GM19372 (cell line): ENCODE measurements around the gene CLDN16.

Experiments
- ATAC-seq: cut with Tn5 transposase; IDR thresholded peaks from one replicate; pipeline ENCODE4 v1.9.1; 2021; ENCODE audit warnings: mild to moderate bottlenecking, low read depth, moderate library complexity; ENCODE audit not compliant: unreplicated experiment

The CLDN16 gene, protein sequence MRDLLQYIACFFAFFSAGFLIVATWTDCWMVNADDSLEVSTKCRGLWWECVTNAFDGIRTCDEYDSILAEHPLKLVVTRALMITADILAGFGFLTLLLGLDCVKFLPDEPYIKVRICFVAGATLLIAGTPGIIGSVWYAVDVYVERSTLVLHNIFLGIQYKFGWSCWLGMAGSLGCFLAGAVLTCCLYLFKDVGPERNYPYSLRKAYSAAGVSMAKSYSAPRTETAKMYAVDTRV

DNA sequence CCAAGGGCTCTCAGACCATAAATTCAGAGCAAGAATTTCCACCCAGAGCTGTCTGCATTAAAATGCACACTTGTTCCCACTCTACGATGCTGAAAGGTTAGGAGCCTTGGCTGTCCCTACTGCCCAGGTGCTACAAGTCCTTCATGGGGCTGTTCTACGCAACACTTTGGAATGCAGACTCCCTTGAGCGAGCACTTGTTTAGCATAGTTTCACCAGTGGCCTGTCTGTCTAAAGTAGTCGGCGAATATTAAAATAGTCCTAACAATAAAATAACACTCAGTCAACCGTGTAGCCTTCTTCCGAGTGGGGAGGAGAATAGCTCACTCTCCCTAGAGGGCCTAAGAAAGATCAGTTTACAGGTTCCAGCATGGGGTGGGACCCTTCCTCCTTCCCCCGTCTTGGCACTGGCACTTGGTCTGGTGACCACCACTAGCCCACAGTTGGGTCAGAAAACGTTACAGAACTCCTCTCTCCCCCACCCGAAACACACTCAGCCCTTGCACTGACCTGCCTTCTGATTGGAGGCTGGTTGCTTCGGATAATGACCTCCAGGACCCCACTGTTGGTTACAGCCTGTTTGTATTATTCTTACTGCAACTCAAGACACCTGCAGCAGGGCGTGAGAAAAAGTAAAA lies at the start of gene CLDN16:
Gene CLDN16 (plus strand): TSS at position 586 of the 636 bp plus-strand sequence. CDS start 167 bp downstream, outside the sequence.
- no peak for ATAC-seq

DNA sequence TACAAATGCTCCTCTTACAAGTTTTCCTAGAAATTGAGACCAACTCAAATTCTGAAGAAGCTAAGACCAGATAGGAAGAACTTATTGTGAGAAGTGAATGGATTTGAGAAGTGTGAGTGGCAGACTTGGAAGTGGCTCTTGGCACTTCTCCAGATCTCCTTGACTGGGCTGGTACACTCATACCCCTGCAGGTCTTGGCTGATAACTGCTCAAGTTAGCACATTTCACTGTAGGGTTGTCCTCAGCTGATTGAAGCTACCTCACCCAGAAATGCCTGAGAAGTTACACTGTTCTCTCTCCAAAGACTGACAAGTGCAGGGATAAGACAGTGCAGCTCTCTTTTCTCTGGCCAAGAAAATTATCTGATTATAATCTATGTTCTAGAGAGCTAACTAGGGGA lies 49.2 kb upstream of the CLDN16 start:
- no peak for ATAC-seq

DNA sequence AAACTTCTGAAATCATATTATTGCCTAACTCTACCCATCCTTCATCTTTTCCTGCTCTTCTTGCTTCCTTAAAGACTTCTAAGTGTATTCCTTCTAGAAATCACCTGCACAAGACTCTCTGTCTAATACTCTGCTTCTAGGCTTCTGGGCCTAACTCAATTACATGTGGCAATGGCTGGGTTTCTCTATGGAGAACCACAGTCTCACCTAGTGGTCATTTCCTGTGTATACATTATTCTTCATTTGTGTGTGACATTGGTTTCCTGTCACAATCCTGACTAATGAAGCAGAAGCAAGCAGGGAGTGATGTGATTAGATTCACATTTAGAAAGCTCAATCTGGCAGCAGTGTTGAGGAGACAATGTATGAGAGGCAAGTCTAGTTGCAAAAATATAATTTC lies 48.8 kb upstream of the CLDN16 start:
- no peak for ATAC-seq

DNA sequence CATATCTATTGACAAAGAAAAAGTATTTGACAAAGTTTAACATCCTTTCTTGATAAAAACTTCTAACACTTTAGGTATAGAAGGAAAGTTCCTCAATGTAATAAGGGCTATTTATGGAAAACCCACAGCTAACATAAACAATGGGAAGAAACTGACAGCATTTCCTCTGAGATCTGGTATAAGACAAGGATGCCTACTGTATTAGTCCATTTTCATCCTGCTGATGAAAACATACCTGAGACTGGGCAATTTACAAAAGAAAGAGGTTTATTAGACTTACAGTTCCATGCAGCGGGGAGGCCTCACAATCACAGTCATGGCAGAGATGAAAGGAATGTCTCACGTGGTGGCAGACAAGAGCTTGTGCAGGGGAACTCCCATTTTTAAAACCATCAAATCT lies 47.9 kb upstream of the CLDN16 start:
- no peak for ATAC-seq

DNA sequence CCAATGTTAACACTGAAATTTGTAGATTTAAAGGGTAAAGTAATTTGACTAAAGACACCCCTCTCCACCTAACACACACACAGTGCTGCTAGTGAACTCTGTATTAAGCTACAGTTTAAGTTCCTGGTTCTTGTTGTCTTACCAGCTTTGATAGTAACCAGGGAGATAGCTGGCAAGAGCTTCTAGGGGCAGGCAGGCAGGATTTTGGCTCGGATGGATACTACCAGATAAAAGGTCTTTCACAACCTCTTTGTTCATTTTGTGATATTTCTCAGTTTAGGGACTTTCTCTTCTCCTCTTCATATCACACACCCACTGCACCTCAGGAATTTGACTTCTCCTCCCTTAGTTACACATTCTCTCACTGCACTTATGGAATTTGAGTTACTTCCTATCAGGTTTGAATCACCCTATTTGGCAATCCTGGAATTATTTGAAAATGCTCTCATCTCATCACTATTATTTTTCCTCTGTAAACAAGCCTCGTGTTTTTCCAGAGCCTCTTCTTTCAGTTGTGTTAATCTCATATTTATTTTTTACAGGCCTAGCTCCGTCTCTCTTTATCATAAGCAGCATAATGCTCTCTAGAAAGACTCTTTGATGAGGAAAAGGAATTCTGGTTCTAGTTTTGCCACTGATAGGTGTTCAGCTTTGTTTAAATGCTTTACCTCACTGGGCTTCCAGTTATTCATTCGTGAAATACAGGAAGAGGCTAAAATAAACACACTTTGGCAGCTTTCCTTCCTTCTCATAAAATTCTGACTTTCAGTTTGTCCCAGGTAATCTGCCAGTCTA lies 42.7 kb upstream of the CLDN16 start:
- ATAC-seq = no peak

DNA sequence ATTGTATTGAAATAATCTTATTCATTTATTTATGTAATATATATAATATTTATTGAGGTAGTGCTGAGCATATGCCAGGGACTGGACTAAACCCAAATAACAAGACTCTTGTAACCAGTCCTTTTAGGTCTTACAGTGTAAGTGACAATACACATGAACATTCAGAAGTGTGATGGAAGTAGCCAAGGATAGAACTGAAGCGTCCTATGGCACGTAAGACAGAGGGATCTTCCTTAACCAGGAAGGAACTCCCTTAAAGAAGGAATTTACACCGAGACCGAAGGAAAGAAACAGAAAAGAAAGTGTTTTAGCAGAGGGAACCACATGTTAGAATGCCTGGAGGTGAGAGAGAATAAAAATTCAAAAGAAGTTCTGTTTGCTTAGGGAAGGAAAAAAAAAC lies 42.1 kb upstream of the CLDN16 start:
- ATAC-seq = no peak

DNA sequence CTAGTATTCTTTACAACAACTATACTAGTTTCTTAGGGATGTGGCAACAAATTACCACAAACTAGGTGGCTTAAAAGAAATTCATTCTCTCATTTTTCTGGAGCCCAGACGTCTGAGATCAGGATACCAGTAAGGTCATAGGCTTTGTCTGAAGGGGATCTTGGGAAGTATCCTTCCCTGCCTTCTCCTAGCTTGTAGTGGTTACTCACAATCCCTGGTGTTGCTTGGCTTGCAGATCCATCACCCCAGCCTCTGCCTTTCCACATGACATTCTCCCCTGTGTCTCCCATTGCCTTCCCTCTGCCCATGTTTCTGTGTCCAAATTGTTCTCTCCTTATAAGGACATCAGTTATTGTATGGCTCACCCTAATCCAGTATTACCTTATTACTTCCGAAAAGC lies 41.4 kb upstream of the CLDN16 start:
- no peak for ATAC-seq

DNA sequence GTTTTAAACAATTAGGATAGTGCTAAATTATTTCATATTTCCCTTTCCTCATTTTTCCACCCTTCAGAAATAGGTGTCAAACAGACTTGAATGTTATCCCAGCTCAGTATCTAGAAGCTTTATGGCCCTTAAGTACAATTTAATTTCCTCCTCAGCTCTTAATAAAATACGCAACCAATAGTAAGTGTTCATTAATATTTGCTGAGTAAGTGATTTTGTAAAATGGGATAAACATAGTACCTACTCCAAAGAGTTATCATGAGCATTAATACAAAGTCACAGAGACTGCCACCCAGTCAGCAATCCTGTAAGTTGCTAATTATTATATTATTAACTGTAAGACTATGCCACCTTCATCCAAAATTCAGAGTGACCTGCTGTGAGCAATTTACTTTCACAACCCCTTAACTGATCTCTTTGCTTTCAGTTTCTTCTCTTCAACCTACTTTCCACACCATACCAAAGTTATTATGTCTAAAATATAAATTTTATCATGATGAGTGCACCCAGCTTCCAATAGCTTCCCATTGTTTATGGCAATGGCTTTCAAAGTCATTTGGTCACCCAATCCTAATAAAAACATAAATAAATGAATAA lies 35.0 kb upstream of the CLDN16 start:
- no peak for ATAC-seq

DNA sequence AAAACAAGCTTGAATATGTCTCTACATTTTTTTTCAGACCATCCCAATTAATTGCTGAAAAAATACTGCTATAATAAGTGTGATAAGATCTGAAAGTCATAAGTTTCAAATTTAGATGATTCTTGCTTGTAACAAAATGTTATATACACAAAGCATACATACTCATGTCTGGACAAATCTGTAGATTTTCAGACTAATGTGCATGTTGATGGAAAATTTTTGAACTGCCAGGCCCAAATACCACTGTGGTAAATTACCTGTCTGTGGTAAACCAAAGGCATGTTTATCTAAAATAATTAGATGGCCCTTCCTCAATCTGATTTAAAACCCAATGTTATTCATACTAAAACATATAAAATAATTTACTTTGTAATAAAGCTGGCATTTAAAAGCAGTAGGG lies 31.7 kb upstream of the CLDN16 start:
- ATAC-seq = no peak

DNA sequence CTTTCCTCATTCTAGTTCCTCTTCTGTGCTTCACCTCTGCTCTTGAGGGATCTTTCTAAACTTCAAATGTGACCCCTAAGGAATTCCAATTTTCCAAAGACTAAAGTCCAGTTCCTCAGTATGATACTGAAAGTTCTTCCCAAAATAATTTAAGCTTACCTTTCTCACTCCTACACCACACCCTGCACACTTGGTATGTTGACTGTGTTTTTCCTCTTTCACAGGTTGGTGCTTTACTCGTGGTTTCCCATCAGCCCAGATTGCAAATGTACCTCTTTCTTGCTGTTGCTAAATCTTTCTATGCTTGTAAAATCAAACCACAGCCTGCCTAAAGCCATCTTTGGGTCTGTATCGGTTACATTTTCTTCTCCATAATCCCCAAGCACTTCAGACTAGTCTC lies 30.5 kb upstream of the CLDN16 start:
- no peak for ATAC-seq

DNA sequence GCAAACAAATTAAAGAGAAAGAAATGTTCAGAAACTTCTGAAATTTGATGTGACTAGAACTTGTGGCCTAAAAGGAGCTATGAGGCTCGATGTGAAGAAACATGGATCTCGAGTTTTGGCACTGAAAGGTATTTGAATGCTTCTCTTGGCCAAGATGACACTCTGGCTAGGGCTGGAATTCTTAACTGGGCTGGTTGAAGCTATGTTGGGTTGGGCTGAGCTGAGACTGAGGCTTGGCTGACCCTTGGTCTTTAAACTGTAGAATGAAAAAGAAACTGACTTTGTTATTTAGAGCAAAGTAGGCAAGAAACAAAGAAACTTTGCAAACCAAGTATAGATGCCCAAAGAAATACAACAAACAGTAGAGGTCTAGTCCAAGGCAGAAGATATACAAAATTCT lies 28.1 kb upstream of the CLDN16 start:
- no peak for ATAC-seq

DNA sequence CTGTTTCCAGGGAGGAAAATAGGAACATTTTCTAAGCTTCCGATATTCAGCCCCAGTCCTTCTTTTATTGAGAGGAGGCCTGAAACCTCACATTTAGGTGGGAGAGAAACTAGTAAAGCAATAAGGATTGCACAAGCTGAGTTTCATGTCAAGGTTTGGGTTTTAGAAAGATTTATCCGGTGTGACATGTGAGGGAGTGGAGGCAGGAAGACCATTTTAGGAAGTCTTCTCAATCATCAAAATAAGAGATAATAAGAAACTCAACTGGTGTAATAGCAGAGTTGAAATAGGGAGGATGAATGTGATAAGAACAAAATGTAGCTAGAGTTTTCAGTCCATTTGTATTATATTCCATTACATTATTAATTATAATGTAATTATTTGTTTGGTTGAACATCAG lies 27.7 kb upstream of the CLDN16 start:
- ATAC-seq = no peak

DNA sequence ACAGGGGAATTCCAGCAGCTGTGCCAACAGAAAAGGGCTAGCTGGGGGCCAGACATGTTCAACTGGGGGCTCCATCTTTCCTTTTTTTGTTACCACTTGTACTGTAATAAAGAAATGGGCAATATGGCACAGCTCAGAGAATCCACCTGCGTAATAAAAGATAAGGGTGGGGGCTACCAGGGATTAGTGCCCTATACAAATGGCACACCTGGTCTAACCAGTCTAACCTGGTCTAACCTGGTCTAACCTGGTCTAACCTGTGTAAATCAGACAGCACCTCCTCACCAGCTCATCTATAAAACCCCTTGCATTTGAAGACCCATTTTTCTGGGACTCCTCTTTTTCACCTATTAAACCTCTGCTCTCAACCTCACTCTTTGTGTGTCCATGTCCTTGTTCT lies 26.2 kb upstream of the CLDN16 start:
- no peak for ATAC-seq

DNA sequence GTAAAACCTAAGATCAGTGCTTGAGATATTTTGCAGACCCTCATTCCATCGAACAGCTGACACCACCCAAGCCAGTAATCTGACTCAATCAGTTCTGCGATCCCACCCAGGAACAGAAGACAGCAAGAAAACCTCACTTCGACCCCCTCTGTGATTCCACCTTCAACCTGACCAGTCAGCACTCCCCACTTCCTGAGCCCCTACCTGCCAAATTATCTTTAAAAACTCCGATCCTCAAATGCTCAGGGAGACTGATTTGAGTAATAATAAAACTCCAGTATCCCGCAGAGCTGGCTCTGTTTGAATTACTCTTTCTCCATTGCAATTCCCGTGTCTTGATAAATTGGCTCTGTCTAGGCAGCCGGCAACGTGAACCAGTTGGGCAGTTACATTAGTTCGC lies 25.7 kb upstream of the CLDN16 start:
- ATAC-seq = no peak

DNA sequence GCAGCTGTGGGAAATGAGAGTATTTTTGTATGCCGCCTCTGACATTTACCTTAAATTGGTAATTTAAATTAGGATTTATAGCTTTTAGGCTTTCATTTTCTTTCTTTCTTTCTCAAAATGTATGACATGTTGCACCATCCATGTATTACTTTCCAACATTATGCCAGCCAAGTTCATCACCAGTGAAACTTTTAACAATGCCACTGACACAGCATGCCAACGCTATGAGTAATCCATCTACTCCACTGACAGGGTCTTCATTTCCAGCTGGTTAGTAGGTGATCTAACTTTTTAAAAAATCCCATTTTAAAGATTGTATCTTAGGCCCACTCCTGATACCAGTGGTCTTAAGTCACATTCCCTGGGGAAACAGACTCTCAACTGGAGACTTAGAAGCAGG lies 21.8 kb upstream of the CLDN16 start:
- no peak for ATAC-seq

DNA sequence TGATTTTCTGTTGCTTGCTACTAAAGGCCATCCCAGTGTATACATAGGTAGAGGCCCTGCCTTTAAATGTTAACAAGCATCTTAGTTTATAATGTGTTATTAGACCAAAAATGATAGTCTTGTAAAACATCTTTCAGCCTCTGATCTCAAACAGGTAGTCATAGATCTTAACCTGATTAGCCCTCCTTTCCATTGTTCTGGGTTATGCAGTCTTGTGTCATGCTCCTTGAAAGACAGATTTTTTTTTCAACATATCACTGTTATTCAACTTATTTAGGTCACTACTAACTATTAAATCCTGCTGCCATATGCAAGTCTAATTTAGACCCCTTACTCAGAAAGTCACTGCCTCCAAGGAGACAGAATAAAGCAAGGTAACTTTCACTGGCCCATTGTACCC lies 19.1 kb upstream of the CLDN16 start:
- no peak for ATAC-seq

DNA sequence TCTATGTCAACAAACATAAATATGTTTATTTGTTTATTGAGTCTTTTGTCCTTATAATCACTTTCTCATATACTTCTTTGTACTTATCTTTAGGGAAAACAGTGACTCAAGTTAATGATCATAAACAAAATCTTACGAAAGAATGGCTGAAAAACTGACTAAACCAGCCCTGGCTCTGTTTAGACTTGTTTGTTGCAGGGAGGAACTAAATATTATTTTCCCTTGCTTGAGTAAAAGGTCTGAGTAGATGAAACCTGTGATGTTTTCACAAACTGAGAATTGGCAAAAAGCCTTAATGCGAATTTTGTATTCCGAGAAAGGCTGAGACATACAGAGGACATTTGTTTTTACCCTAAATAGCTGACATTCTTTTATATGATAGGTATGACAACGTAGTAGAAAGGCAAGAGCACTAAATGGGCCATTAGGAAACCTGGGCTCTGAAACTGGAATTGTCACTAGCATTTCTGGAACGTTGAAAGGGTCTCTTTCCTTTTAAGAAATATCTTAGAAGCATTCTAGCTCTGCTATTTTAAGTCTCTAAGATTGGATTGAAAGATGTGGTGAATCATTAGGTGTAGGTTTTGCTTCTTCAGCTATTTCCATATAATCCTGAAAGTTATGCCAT lies 18.2 kb upstream of the CLDN16 start:
- no peak for ATAC-seq

DNA sequence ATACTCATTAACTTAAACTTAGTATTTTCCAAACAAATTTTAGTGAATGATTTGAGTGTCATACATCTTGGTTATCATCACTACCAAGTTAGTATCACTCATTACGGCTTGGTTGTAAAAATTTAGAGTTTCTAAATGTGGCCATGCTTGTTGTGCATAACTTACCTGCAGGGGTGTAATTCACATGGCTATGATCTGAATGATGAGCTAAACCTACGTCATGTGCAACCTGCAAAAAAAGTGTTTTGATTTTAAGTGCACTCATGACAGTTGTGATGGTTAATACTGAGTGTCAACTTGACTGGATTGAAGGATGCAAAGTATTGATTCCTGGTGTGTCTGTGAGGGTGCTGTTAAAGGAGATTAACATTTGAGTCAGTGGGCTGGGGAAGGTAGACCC lies 17.6 kb upstream of the CLDN16 start:
- ATAC-seq = no peak

DNA sequence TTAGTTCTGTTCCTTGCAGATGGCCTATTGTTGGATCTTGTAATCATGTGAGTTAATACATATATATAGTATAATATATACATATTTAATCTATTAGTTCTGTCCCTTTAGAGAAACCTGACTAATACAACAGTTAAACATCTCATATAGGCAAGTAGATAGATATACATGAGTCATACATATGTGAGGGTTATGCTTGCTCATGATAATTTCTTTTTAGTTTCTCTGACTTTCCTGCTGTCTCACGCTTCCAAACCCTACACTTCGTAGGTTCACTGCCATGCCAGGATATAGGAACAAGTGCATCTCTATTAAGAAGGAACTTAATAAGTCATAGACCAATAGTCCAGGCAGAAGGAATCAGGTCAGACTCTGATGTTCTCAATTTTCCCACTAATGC lies 16.8 kb upstream of the CLDN16 start:
- no peak for ATAC-seq

DNA sequence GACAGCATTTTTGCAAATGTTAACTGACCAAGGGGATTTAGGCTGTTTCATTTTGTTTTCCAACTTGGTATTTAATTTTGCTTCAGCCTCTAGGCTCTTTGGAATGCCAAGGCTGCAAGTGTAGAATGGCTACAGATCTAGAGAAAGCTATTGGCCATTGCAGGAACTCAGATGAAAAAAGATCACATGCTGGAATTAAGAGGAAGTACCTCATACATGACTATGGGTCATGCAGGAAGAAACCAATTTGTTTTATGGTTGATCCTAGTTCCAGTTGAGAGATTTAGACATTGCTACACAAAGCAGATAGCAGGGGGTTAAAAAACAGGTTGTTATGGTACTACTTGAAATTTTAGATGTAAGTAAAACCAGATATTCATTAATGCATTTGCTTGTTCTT lies 12.7 kb upstream of the CLDN16 start:
- no peak for ATAC-seq

DNA sequence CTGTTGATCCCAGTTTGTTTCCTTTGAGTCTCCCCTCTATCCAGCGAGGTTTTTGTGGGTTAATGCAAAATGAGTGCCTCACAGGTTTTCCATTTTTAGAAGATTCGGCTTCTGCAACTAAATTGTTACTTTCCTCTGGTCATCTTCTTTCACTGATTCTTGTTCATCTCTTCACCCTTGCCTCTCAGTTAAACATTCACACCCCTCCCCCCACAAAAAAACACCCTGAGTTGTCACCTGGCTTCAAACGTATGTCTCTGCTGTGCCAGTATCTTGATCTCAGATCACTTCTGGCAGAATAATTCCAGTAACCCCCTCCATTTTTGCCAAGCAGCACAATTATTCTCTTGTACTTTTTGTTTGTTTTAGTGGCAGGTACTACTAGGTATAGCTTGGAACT lies 12.3 kb upstream of the CLDN16 start:
- no peak for ATAC-seq
